Measurements from ENCODE around the gene APOA5. TPM values are rescaled to one million over a fixed set of nuclear protein-coding genes. Genes with fewer than 3 reads are reported as not detected.

The APOA5 gene
- total RNA-seq, 2 experiments from 2014 or later, result not detected

DNA sequence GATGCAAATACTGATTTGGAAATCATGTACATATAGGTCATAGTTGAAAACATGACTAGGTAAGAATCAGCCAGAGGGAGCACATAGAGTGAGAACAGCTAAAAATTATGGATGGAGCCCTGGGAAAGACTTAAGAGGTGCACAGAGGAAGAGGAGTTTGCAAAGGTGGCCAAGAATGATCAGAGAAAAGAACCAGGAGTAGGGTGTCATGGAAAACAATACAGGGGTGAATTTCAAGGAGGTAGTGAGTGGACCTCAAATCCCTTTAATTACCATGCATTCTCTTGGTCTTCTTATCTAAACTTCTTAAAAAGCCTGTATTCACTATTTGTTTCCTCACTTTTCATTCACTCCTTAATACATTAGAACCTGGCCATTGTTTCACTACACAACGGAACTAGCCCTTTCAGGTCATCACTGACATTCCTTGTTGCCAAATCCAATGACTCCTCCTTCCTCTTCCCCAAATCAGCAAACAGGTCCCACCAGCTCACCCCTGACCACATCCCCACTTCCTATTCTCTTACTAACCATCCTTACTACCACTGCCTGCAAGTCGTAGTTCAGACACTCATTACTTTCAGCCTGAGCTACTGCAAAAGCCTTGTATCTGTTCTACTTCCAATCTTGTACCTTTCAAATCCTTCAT, 41.5 kb downstream of the APOA5 start:
- peaks cover 94% of the 10 kb centered on the region for H3K36me3 ChIP-seq (ENCODE audit: insufficient read depth, low read length)
- no peak for DNase-seq (ENCODE audit: low spot score)
- H3K4me3 ChIP-seq (ENCODE audit: low read depth, low read length, poor library complexity, severe bottlenecking), result no peak overlapping the region
- no peak overlapping the region for H2AFZ ChIP-seq (ENCODE audit: low read length)
- intact Hi-C loops (cut with micrococcal nuclease; ENCODE audit: unreplicated experiment), result no loop called here
- no peaks in the 10 kb centered on the region for H3K79me2 ChIP-seq (ENCODE audit: insufficient read depth, low read depth, low read length)
- TF ChIP-seq, protein P1, sequence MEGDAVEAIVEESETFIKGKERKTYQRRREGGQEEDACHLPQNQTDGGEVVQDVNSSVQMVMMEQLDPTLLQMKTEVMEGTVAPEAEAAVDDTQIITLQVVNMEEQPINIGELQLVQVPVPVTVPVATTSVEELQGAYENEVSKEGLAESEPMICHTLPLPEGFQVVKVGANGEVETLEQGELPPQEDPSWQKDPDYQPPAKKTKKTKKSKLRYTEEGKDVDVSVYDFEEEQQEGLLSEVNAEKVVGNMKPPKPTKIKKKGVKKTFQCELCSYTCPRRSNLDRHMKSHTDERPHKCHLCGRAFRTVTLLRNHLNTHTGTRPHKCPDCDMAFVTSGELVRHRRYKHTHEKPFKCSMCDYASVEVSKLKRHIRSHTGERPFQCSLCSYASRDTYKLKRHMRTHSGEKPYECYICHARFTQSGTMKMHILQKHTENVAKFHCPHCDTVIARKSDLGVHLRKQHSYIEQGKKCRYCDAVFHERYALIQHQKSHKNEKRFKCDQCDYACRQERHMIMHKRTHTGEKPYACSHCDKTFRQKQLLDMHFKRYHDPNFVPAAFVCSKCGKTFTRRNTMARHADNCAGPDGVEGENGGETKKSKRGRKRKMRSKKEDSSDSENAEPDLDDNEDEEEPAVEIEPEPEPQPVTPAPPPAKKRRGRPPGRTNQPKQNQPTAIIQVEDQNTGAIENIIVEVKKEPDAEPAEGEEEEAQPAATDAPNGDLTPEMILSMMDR (conservative IDR thresholded peaks at IDR 0.05; ENCODE audit: low read length), result no peak
- TF ChIP-seq EZH2phosphoT487 (IDR thresholded peaks at IDR 0.05; ENCODE audit: borderline replicate concordance, low read depth, low read length), result no peak
- peaks cover 1% of the 10 kb centered on the region for H3K4me1 ChIP-seq (ENCODE audit: insufficient read depth, low read length, poor library complexity, severe bottlenecking)
- no peaks in the 10 kb centered on the region for H3K9me3 ChIP-seq (ENCODE audit: low read length)
- no peak overlapping the region for H3K27ac ChIP-seq (ENCODE audit: low read depth, low read length, poor library complexity, severe bottlenecking)
- no TSS peak for BruUV-seq (replicated peaks)
- no peaks in the 10 kb centered on the region for H4K20me1 ChIP-seq (ENCODE audit: insufficient read depth, low read length)
- no peaks in the 10 kb centered on the region for H3K9me2 ChIP-seq (ENCODE audit: insufficient read depth, low read length)
- H3K4me2 ChIP-seq (ENCODE audit: low read length), result no peak overlapping the region
- CTCF ChIA-PET (ENCODE audit: unreplicated experiment), result interaction anchor here (1.2 kb wide), 1 partner anchor 12 kb away, joined by 3 read pairs; no protein-coding TSS in a partner anchor
- POLR2A ChIA-PET, result interaction anchor here (0.9 to 1.6 kb wide), 3 partner anchors 10 to 417 kb away, joined by 3 read pairs; no protein-coding TSS in a partner anchor

GRCh38 chr11:116742104-116742503, 49.6 kb downstream of the APOA5 start:
- H3K4me3 ChIP-seq (ENCODE audit: low read depth, low read length, poor library complexity, severe bottlenecking), result no peak overlapping the region
- H3K79me2 ChIP-seq (ENCODE audit: insufficient read depth, low read depth, low read length), result no peaks in the 10 kb centered on the region
- BruUV-seq (replicated peaks), result no TSS peak
- TF ChIP-seq, protein P1 (conservative IDR thresholded peaks at IDR 0.05; ENCODE audit: low read length), result no peak
- TF ChIP-seq EZH2phosphoT487 (IDR thresholded peaks at IDR 0.05; ENCODE audit: borderline replicate concordance, low read depth, low read length), result no peak
- H3K4me2 ChIP-seq (ENCODE audit: low read length), result no peak overlapping the region
- no peak for DNase-seq (ENCODE audit: low spot score)
- intact Hi-C loops (cut with micrococcal nuclease; ENCODE audit: unreplicated experiment), result no loop called here
- no peaks in the 10 kb centered on the region for H4K20me1 ChIP-seq (ENCODE audit: insufficient read depth, low read length)
- no peaks in the 10 kb centered on the region for H3K9me3 ChIP-seq (ENCODE audit: low read length)
- no peak overlapping the region for H2AFZ ChIP-seq (ENCODE audit: low read length)
- H3K27ac ChIP-seq (ENCODE audit: low read depth, low read length, poor library complexity, severe bottlenecking), result no peak overlapping the region
- H3K4me1 ChIP-seq (ENCODE audit: insufficient read depth, low read length, poor library complexity, severe bottlenecking), result peaks cover 9% of the 10 kb centered on the region
- H3K36me3 ChIP-seq (ENCODE audit: insufficient read depth, low read length), result peaks cover 21% of the 10 kb centered on the region
- ChIA-PET CTCF (ENCODE audit: unreplicated experiment) (no interaction called here), POLR2A (no interaction called here)
- H3K9me2 ChIP-seq (ENCODE audit: insufficient read depth, low read length), result no peaks in the 10 kb centered on the region

GRCh38 chr11:116740741-116741140, 50.9 kb downstream of the APOA5 start:
- ChIA-PET POLR2A (no interaction called here), CTCF (ENCODE audit: unreplicated experiment) (interaction anchor here (0.7 kb wide), 2 partner anchors 14 to 802 kb away, joined by 4 to 8 read pairs; no protein-coding TSS in a partner anchor)

More at GRCh38 chr11:116740741-116741140, 50.9 kb downstream of the APOA5 start:
- Histone ChIP-seq H3K36me3 (ENCODE audit: insufficient read depth, low read length) (peaks cover 9% of the 10 kb centered on the region), H3K27ac (ENCODE audit: low read depth, low read length, poor library complexity, severe bottlenecking) (no peak overlapping the region), H3K4me2 (ENCODE audit: low read length) (no peak overlapping the region), H2AFZ (ENCODE audit: low read length) (no peak overlapping the region), H3K9me3 (ENCODE audit: low read length) (no peaks in the 10 kb centered on the region), H4K20me1 (ENCODE audit: insufficient read depth, low read length) (no peaks in the 10 kb centered on the region), H3K79me2 (ENCODE audit: insufficient read depth, low read depth, low read length) (no peaks in the 10 kb centered on the region), H3K9me2 (ENCODE audit: insufficient read depth, low read length) (no peaks in the 10 kb centered on the region), H3K4me3 (ENCODE audit: low read depth, low read length, poor library complexity, severe bottlenecking) (no peak overlapping the region), H3K4me1 (ENCODE audit: insufficient read depth, low read length, poor library complexity, severe bottlenecking) (peaks cover 9% of the 10 kb centered on the region)
- BruUV-seq (replicated peaks), result no TSS peak
- DNase-seq (ENCODE audit: low spot score), result no peak
- TF ChIP-seq, protein P1 (conservative IDR thresholded peaks at IDR 0.05; ENCODE audit: low read length), result no peak
- no peak for TF ChIP-seq EZH2phosphoT487 (IDR thresholded peaks at IDR 0.05; ENCODE audit: borderline replicate concordance, low read depth, low read length)
- intact Hi-C loops (cut with micrococcal nuclease; ENCODE audit: unreplicated experiment), result no loop called here
